ENCODE results near the gene UBE2E2. TPM values are rescaled to one million over a fixed set of nuclear protein-coding genes. Genes with fewer than 3 reads are reported as not detected.

The UBE2E2 gene
- total RNA-seq, 2 experiments from 2014 or later, result 41.1 to 48.8 TPM

- Histone ChIP-seq H3K79me2 (ENCODE audit: insufficient read depth, low read depth, low read length) (peaks cover 40% of the 10 kb centered on the region; the same call in 1 of the 2 replicates), H3K4me1 (ENCODE audit: insufficient read depth, low read length, poor library complexity, severe bottlenecking) (peaks cover 8% of the 10 kb centered on the region), H3K4me3 (ENCODE audit: low read depth, low read length, poor library complexity, severe bottlenecking) (no peak overlapping the region), H3K9me3 (ENCODE audit: low read length) (no peaks in the 10 kb centered on the region), H3K9me2 (ENCODE audit: insufficient read depth, low read length) (no peaks in the 10 kb centered on the region; the same call in 1 of the 2 replicates), H3K4me2 (ENCODE audit: low read length) (no peak overlapping the region), H3K27ac (ENCODE audit: low read depth, low read length, poor library complexity, severe bottlenecking) (no peak overlapping the region), H2AFZ (ENCODE audit: low read length) (no peak overlapping the region), H3K36me3 (ENCODE audit: insufficient read depth, low read length) (peaks cover 19% of the 10 kb centered on the region), H4K20me1 (ENCODE audit: insufficient read depth, low read length) (no peaks in the 10 kb centered on the region)
- no peak for TF ChIP-seq CTCF (conservative IDR thresholded peaks at IDR 0.05; ENCODE audit: low read length)
- no peak for TF ChIP-seq EZH2phosphoT487 (IDR thresholded peaks at IDR 0.05; ENCODE audit: borderline replicate concordance, low read depth, low read length)
- DNase-seq (ENCODE audit: low spot score), result no peak
- ChIA-PET CTCF (ENCODE audit: unreplicated experiment) (no interaction called here), POLR2A (interaction anchor here (0.6 to 3.3 kb wide), 4 partner anchors 8 to 637 kb away, joined by 3 to 12 read pairs (median 4); partner anchors contain the start of genes NKIRAS1 and RPL15)
- BruUV-seq (replicated peaks), result no TSS peak
- intact Hi-C loops (cut with micrococcal nuclease; ENCODE audit: unreplicated experiment), result no loop called here
Measured at GRCh38 chr3:23303601-23304217, 100.6 kb downstream of the UBE2E2 start.

GRCh38 chr3:23304424-23304823 is 101.3 kb downstream of the UBE2E2 start:
- H3K79me2 ChIP-seq (ENCODE audit: insufficient read depth, low read depth, low read length), result peaks cover 40% of the 10 kb centered on the region; the same call in 1 of the 2 replicates
- TF ChIP-seq EZH2phosphoT487 (IDR thresholded peaks at IDR 0.05; ENCODE audit: borderline replicate concordance, low read depth, low read length) (no peak), CTCF (conservative IDR thresholded peaks at IDR 0.05; ENCODE audit: low read length) (no peak)
- no TSS peak for BruUV-seq (replicated peaks)

More at GRCh38 chr3:23304424-23304823, 101.3 kb downstream of the UBE2E2 start:
- H3K9me2 ChIP-seq (ENCODE audit: insufficient read depth, low read length), result no peaks in the 10 kb centered on the region; the same call in 1 of the 2 replicates
- no peak overlapping the region for H3K4me2 ChIP-seq (ENCODE audit: low read length)
- CTCF ChIA-PET (ENCODE audit: unreplicated experiment), result no interaction called here
- intact Hi-C loops (cut with micrococcal nuclease; ENCODE audit: unreplicated experiment), result no loop called here
- no peaks in the 10 kb centered on the region for H4K20me1 ChIP-seq (ENCODE audit: insufficient read depth, low read length)
- no peak overlapping the region for H3K4me3 ChIP-seq (ENCODE audit: low read depth, low read length, poor library complexity, severe bottlenecking)
- H3K4me1 ChIP-seq (ENCODE audit: insufficient read depth, low read length, poor library complexity, severe bottlenecking), result peaks cover 8% of the 10 kb centered on the region
- POLR2A ChIA-PET, result interaction anchor here (0.7 to 3.3 kb wide), 5 partner anchors 9 to 613 kb away, joined by 3 to 12 read pairs (median 4); partner anchors contain the start of genes NKIRAS1 and RPL15
- H3K27ac ChIP-seq (ENCODE audit: low read depth, low read length, poor library complexity, severe bottlenecking), result no peak overlapping the region
- H3K9me3 ChIP-seq (ENCODE audit: low read length), result no peaks in the 10 kb centered on the region
- no peak overlapping the region for H2AFZ ChIP-seq (ENCODE audit: low read length)
- no peak for DNase-seq (ENCODE audit: low spot score)
- peaks cover 26% of the 10 kb centered on the region for H3K36me3 ChIP-seq (ENCODE audit: insufficient read depth, low read length)

All from OCI-LY7 (cell line).